ENCODE data around the gene PTPRG.

DNA sequence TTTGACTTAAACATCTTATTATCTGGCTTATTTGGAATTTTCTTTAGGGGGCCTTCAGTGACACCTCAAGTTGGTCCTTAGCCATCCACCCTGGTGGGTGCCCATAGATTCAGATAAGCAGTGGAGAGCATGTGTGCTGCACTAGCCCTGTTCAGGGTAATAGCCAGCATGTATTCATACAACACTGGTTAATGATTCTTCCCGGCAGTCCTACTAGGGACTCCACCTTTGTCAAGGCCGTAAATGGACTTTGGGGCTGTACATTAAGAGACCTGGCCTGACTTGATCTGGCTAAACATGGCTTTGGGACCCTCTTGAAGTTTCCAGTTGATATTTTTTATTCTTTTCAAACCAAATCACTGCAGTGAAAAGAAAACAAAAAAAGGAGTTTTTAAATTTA lies 125.8 kb downstream of the PTPRG start:
- TF ChIP-seq, protein P1, sequence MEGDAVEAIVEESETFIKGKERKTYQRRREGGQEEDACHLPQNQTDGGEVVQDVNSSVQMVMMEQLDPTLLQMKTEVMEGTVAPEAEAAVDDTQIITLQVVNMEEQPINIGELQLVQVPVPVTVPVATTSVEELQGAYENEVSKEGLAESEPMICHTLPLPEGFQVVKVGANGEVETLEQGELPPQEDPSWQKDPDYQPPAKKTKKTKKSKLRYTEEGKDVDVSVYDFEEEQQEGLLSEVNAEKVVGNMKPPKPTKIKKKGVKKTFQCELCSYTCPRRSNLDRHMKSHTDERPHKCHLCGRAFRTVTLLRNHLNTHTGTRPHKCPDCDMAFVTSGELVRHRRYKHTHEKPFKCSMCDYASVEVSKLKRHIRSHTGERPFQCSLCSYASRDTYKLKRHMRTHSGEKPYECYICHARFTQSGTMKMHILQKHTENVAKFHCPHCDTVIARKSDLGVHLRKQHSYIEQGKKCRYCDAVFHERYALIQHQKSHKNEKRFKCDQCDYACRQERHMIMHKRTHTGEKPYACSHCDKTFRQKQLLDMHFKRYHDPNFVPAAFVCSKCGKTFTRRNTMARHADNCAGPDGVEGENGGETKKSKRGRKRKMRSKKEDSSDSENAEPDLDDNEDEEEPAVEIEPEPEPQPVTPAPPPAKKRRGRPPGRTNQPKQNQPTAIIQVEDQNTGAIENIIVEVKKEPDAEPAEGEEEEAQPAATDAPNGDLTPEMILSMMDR (conservative IDR thresholded peaks at IDR 0.05; ENCODE audit: low read length) = no peak
- no peak for TF ChIP-seq EZH2phosphoT487 (IDR thresholded peaks at IDR 0.05; ENCODE audit: borderline replicate concordance, low read depth, low read length)
